ENCODE data around the gene ARHGAP12. TPM values are rescaled to one million over a fixed set of nuclear protein-coding genes. Genes with fewer than 3 reads are reported as not detected.
"Not testable (repeated sequence)": the region's sequence is repeated elsewhere in the genome, so short reads cannot be mapped to it uniquely, and the experiment has no call there.

The ARHGAP12 gene
- total and polyA plus RNA-seq, 2 experiments from 2014 or later = 12.7 to 29.1 TPM

DNA sequence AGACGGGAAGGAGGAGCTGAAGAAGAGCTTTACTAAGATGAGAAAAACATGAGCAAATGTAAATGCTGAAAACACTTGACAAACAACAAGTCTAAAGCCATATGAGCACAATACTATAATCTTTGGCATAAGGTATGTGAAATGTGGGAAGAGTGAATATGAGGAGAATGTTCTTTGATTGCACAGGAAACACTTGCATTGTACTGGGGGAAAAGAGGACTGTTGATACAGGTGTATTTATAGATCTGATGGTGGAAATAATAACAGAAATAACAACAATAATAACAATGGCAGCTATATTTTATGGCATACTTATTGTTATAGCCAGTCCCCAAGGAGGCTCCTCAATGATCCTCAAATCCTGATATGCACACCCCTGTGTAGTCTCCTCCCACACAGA is 23.0 kb downstream of the ARHGAP12 start:
- peaks cover 10% of the 10 kb centered on the region for H3K4me1 ChIP-seq (ENCODE audit: low read depth)
- no peaks in the 10 kb centered on the region for H3K9me3 ChIP-seq (ENCODE audit: low read depth)
- TF ChIP-seq CTCF (IDR thresholded peaks at IDR 0.05; ENCODE audit: low read depth, low read length) = no peak
- H3K36me3 ChIP-seq = no peaks in the 10 kb centered on the region
- H3K27ac ChIP-seq = no peak overlapping the region
- DNase-seq (ENCODE audit: low read depth in 1 of 2, low spot score in 1 of 2) = no peak
- H3K4me3 ChIP-seq = no peak overlapping the region
- no peaks in the 10 kb centered on the region for H3K27me3 ChIP-seq

- TF ChIP-seq CTCF (IDR thresholded peaks at IDR 0.05; ENCODE audit: low read depth, low read length) = no peak
- Histone ChIP-seq H3K27me3 (no peaks in the 10 kb centered on the region), H3K36me3 (no peaks in the 10 kb centered on the region), H3K4me3 (no peak overlapping the region), H3K27ac (no peak overlapping the region), H3K9me3 (ENCODE audit: low read depth) (no peaks in the 10 kb centered on the region), H3K4me1 (ENCODE audit: low read depth) (peaks cover 10% of the 10 kb centered on the region)
- DNase-seq (ENCODE audit: low read depth in 1 of 2, low spot score in 1 of 2) = no peak
These were observed 26.0 kb downstream of the ARHGAP12 start for GRCh38 chr10:31902625-31903024.

- Histone ChIP-seq H3K9me3 (ENCODE audit: low read depth) (no peaks in the 10 kb centered on the region), H3K27ac (peak overlapping the region; percentile 39), H3K4me3 (no peak overlapping the region), H3K4me1 (ENCODE audit: low read depth) (peaks cover 11% of the 10 kb centered on the region), H3K27me3 (no peaks in the 10 kb centered on the region), H3K36me3 (no peaks in the 10 kb centered on the region)
- peak in 1 of 2 donors; percentile 26 for DNase-seq (ENCODE audit: low read depth in 1 of 2, low spot score in 1 of 2)
- TF ChIP-seq CTCF (IDR thresholded peaks at IDR 0.05; ENCODE audit: low read depth, low read length) = no peak
These were observed 31.1 kb downstream of the ARHGAP12 start for GRCh38 chr10:31897506-31897905.

- peaks cover 11% of the 10 kb centered on the region for H3K4me1 ChIP-seq (ENCODE audit: low read depth)
- H3K36me3 ChIP-seq = no peaks in the 10 kb centered on the region
- H3K27ac ChIP-seq = peak overlapping the region; percentile 39
- H3K27me3 ChIP-seq = no peaks in the 10 kb centered on the region
- DNase-seq (ENCODE audit: low read depth in 1 of 2, low spot score in 1 of 2) = peak in 1 of 2 donors; percentile 63
- no peaks in the 10 kb centered on the region for H3K9me3 ChIP-seq (ENCODE audit: low read depth)
- no peak for TF ChIP-seq CTCF (IDR thresholded peaks at IDR 0.05; ENCODE audit: low read depth, low read length)
- no peak overlapping the region for H3K4me3 ChIP-seq
These were observed 31.7 kb downstream of the ARHGAP12 start for GRCh38 chr10:31896968-31897384.

- H3K4me3 ChIP-seq; H3K36me3 ChIP-seq; H3K9me3 ChIP-seq (ENCODE audit: low read depth); H3K27ac ChIP-seq; DNase-seq (ENCODE audit: low read depth in 1 of 2, low spot score in 1 of 2); H3K27me3 ChIP-seq: not testable (repeated sequence)
- H3K4me1 ChIP-seq (ENCODE audit: low read depth) = peaks cover 11% of the 10 kb centered on the region
These were observed 32.9 kb downstream of the ARHGAP12 start for GRCh38 chr10:31895722-31896121.

- no peaks in the 10 kb centered on the region for H3K36me3 ChIP-seq
- peaks cover 7% of the 10 kb centered on the region for H3K4me1 ChIP-seq (ENCODE audit: low read depth)
- no peaks in the 10 kb centered on the region for H3K27me3 ChIP-seq
- DNase-seq (ENCODE audit: low read depth in 1 of 2, low spot score in 1 of 2) = no peak
- TF ChIP-seq CTCF (IDR thresholded peaks at IDR 0.05; ENCODE audit: low read depth, low read length) = no peak
- no peak overlapping the region for H3K4me3 ChIP-seq
- H3K27ac ChIP-seq = no peak overlapping the region
- no peaks in the 10 kb centered on the region for H3K9me3 ChIP-seq (ENCODE audit: low read depth)
These were observed 40.2 kb downstream of the ARHGAP12 start for GRCh38 chr10:31888442-31888841.
